HPDE6-E6E7 (cell line): Measurements from ENCODE around the gene FXR2.
"Not testable (repeated sequence)": the region's sequence is repeated elsewhere in the genome, so short reads cannot be mapped to it uniquely, and the experiment has no call there.

Experiments used
- DNase-seq: peaks from one replicate; pipeline ENCODE4 v3.0.0; 2011; ENCODE audit warnings: missing footprints; ENCODE audit errors: extremely low spot score

FXR2 gene

DNA sequence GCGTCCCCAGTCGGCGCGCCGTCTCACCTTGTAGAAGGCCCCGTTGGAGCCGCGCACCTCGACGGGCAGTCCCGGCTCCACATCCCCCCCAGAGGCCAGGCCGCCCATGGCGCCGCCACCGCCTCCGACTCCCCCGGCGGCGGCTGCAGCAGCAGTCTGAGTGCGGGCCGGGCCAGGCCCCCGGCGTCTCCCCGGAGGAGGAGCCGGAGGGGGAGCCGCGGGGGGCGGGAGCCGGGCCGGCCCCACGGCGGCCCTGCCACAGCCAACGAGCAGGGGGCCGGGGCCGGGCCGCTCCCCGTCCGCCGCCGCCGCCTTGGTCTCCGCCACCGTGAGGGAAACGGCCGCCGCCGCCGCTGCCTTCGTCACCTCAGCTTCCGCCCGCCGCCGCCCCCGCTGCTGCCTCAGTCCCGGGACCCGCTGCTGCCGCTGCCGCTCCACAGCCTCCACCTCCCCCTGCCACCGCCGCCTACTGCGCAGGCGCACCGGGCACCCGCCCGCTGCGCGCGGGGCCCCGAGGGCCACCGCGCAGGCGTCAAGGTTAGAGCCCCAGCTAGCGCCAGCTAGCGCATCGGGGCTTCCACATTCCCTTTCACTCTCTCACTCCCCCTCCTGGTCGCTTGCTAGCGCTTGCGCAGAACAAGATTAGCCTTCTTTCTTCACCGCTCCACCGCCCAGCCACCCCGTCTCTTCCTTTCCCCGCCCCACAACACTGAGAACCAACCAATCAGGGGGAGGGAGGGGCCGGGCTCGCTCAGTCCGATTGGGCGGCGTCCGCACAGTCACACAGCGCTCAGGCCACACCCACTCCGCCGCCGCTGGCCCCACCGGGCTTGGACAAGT lies at the start of gene FXR2:
TSS of gene FXR2 (minus strand) at position 473 of the 840 bp plus-strand sequence. CDS start at position 108, 365 bp downstream.
- peak; percentile 100 for DNase-seq

- no peak for DNase-seq
These were observed 42.4 kb upstream of the FXR2 start for GRCh38 chr17:7656958-7657609.

- DNase-seq: no peak
These were observed 40.8 kb upstream of the FXR2 start for GRCh38 chr17:7655541-7655840.

DNA sequence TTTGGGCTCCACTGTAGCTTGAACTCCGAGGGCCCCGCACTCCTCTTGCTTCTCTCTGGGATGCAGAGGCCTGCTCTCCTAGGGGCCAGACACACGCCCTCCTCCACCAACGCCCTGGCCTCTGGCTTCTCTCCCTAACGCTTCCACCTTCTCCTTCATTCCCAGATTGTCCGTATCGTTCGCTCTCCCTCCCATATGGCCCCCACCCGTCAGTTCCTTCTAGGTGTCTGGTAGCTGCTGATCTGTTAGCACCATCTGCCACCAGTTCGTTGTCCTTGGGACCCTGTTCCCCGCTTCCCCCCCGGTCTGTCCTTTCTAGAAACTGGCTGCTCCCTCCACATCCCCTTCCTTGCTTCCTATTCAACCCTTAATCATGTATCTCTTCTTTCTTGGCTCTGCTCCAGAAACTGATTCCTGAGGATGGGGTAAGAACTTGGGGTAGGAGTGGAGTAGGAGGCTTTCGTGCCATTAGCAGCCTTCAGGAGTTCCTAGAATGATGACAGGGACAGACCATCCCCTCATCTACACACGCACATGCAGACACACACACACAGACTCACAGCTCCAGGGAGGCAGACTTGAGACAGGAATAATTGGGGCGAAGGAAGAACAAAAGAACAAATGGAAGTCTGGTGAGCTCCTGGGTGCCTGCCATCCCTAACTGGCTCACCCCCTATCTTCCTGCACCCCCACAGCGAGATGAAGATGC lies 40.3 kb upstream of the FXR2 start:
- no peak for DNase-seq

- no peak for DNase-seq
These were observed 38.0 kb upstream of the FXR2 start for GRCh38 chr17:7652388-7653356.

- no peak for DNase-seq
These were observed 37.1 kb upstream of the FXR2 start for GRCh38 chr17:7651665-7652387.

DNA sequence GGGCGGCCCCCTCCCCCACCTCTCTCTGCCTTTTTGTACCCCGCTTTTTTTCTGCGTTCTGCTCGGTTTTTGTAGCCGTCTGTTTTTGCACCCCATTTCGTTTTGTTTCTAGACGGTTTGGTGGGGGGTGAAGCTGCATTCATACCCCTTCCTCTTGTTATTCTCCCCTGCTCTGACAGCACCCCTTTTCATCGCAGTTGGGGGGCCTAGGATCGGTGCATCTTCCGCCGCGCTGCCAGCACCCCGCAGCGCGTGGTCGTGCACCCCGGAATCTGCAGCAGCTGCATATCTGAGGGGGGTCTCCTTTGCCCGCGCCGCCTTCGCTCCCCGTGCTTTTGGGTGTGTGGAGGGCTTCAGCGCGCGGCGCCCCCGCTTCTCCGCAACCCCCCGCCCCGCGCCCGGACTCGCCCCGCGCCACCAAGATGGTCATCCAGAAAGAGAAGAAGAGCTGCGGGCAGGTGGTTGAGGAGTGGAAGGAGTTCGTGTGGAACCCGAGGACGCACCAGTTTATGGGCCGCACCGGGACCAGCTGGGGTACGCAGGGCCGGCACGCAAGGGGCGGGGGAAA lies 36.5 kb upstream of the FXR2 start:
- no peak for DNase-seq

- peak; percentile 38 for DNase-seq
These were observed 35.9 kb upstream of the FXR2 start, which contains the start of gene ATP1B2 for GRCh38 chr17:7650509-7651096. Gene ATP1B2, plus strand, starts transcription at chr17:7650926. Its CDS starts 593 bp downstream, at chr17:7651519.

DNA sequence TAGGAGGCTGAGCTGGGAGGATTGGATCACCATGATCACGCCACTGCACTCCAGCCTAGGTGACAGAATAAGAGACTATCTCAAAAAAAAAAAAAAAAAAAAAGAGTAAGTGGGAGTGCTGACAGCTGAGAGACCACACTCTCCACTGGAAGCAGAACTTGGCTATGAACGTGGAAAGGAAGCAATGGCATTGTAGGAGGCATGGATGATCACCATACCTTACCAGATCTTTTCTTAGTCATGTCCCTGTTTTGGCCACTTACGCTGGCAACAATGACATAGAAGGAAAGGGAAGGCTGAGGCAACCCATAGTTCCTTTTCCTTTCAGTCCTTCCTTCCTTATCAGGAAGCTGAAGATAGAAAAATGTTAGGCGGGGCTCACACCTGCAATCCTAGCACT lies 32.3 kb upstream of the FXR2 start:
- no peak for DNase-seq

GRCh38 chr17:7646457-7646856 lies 31.8 kb upstream of the FXR2 start:
- no peak for DNase-seq

GRCh38 chr17:7644775-7645174 lies 30.1 kb upstream of the FXR2 start:
- DNase-seq: no peak

- DNase-seq: not testable (repeated sequence)
These were observed 26.9 kb upstream of the FXR2 start for GRCh38 chr17:7641635-7642034.

DNA sequence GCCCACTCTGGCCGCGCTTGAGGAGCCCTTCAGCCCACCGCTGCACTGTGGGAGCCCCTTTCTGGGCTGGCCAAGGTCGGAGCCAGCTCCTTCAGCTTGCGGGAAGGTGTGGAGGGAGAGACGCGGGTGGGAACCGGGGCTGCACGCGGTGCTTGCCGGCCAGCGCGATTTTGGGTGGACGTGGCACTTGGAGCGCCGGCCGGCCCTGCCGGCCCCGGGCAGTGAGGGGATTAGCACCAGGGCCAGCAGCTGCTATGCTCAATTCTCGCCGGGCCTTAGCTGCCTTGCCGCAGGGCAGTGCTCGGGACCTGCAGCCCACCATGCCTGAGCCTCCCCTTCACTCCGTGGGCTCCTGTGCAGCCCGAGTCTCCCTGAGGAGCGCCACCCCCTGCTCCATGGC lies 26.1 kb upstream of the FXR2 start:
- DNase-seq: no peak

GRCh38 chr17:7636163-7636562 lies 21.5 kb upstream of the FXR2 start:
- DNase-seq: no peak

DNA sequence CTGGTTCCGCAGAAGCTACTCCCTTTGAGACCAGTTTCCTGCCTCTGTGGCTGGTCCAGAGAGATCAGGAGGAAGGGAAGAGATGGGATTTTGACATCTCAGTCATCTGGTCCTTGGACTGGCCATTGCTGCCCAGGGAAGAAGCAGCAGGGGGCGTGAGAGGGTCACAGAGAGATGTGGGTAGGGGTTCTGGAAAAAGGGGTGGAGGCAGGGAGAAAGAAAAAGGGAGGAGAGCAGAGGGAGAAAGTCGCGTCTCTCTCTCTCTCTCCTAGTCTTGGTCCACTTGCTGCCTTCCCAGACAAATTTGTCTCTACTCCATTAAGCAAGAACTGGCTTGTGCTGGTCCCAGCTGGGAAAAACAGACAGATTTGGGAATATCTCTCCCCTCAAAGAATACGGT lies 19.7 kb upstream of the FXR2 start:
- DNase-seq: no peak

DNA sequence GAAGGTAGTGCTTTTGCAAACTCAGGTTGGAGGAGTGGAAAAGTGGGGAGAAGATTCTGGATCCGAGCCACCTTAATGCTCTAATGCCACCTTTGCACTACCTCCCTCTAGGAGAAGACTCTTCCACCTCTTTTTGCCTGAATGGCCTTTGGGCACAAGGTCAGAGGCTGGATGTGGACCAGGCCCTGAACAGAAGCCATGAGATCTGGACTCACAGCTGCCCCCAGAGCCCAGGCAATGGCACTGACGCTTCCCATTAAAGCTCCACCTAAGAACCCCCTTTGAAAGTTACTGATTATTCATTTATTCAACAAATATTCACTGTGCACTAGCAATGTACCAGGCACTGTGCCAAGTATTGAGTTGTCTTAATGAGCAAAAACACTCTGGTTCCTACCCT lies 18.4 kb upstream of the FXR2 start:
- no peak for DNase-seq

DNA sequence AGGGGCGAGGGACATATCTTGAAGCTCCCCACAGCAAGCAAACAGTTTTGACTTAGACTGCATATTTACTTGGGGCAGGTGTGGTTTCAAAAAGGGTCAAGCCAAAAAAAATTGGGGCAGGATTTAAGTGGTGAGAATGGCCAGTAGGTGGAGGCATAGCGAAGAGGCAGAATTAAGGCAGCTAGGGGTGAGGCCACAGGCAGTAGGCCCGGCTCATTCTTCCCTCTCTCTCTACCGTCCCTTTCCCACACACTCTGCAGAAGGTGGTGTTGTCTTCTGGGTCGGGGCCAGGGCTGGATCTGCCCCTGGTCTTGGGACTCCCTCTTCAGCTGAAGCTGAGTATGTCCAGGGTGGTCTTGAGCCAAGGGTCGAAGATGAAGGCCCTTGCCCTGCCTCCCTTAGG lies 17.8 kb upstream of the FXR2 start:
- peak; percentile 51 for DNase-seq

DNA sequence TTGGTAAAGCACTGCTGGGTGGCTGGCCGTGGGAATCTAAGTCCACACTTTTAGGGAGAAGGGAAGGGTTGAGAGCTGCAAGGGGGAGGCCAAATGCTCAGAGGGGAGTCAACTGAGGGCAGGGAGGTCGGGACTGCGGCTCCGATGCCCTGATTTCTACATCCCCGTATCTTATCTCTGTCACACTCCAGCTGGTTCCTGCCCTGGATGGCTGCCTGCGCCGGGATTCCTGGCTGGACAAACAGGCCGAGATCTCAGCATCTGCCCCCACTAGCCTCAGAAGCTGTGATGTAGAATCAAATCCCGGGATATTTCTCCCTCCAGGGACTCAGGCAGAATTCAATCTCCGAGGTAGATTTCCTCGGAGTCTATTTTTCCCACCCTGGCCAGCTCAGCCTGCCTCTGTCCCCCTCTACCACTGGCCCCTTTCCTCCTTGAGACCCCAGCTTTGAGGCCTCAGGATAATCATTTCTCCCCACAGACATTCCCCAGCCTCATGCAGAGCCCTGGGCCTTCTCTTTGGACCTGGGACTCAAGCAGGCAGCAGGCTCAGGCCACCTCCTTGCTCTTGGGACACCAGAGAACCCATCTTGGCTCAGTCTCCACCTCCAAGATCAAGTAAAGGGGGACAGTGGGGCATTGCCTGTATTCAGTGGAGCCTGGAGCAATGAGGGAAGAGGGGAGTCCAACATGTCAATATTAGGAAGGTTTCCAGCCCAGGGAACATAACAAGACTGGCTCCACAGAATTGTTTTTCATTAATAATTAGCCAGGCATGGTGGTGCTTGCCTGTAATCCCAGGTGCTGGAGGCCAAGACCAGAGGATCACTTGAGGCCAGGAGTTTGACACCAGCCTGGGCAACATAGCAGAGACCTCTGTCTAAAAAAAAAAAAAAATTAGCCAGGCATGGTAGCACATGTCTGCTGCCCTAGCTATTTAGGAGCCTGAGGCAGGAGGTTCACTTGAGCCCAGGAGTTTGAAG lies 17.0 kb upstream of the FXR2 start:
- no peak for DNase-seq
